K562 treated with DMSO at 1 percent for 48 hours (cell line): ENCODE results near the gene ARFIP1. TPM values are rescaled to one million over a fixed set of nuclear protein-coding genes. Genes with fewer than 3 reads are reported as not detected.

ENCODE experiments used
- total RNA-seq: library from RNA; unstranded; fragments of 300-600 nt; gene quantifications from 2 replicates; pipeline ENCODE4 v1.2.3, GENCODE V29; 2022; ENCODE audit warnings: low replicate concordance; ENCODE audit errors: extremely low read depth

Gene ARFIP1
- not detected in 2 replicates for total RNA-seq

GRCh38 chr4:152779513-152780266, at the start of gene ARFIP1, which contains the start of gene TIGD4:
TSS of gene ARFIP1 (plus strand) at chr4:152779954. CDS start at chr4:152829634, 49,680 bp downstream.
TSS of gene TIGD4 (minus strand) at chr4:152779730. CDS start at chr4:152771004, 8,726 bp downstream.

GRCh38 chr4:152935631-152936445, 156.1 kb downstream of the ARFIP1 start, which contains the start of gene FHDC1:
TSS of gene FHDC1 (plus strand) at chr4:152936323. CDS start at chr4:152943058, 6,735 bp downstream.

Other genes starting within 250 kb of the ARFIP1 start
- not detected in 2 replicates for gene FBXW7, start 243.9 kb upstream of the ARFIP1 start, total RNA-seq
- gene TMEM154, start 100.0 kb upstream of the ARFIP1 start, total RNA-seq: not detected in 2 replicates
- not detected in 2 replicates for gene TIGD4, start 224 bp upstream of the ARFIP1 start, total RNA-seq
- not detected in 2 replicates for gene FHDC1, start 156.4 kb downstream of the ARFIP1 start, total RNA-seq